H1 (cell line): ENCODE data around the gene COASY. TPM values are rescaled to one million over a fixed set of nuclear protein-coding genes. Genes with fewer than 3 reads are reported as not detected.
A peak's percentile ranks its signal among the peaks of the same experiment; 100 is the strongest.

ENCODE experiments used
- BRCA1 ChIP-seq: IDR thresholded peaks from 2 replicates; pipeline ENCODE4 v1.6.1; 2012; ENCODE audit warnings: low read depth, low read length, improper control_type of control experiment
- CBX8 ChIP-seq: fragments of 300-800, 300-1000 bp; sonication (generic); IDR thresholded peaks from 2 replicates; pipeline ENCODE4 v1.7.1; 2016; ENCODE audit warnings: low read depth, low read length, borderline replicate concordance
- FOSL1 ChIP-seq: IDR thresholded peaks from 2 replicates; pipeline ENCODE4 v1.6.1; 2011; ENCODE audit warnings: mild to moderate bottlenecking, low read depth, low read length, moderate library complexity; ENCODE audit not compliant: insufficient read depth
- GTF2F1 ChIP-seq: IDR thresholded peaks from 2 replicates; pipeline ENCODE4 v1.6.1; 2012; ENCODE audit warnings: low read depth, low read length, improper control_type of control experiment, borderline replicate concordance
- KDM5A ChIP-seq: fragments of 200-600 bp; IDR thresholded peaks from 2 replicates; pipeline ENCODE4 v1.7.1; 2012; ENCODE audit warnings: mild to moderate bottlenecking, low read length, inconsistent platforms, mixed read lengths
- MAFK ChIP-seq: IDR thresholded peaks from 2 replicates; pipeline ENCODE4 v1.6.1; 2012; ENCODE audit warnings: low read depth, mild to moderate bottlenecking, improper control_type of control experiment, low read length
- POU5F1 ChIP-seq: IDR thresholded peaks from 2 replicates; pipeline ENCODE4 v1.6.1; 2011; ENCODE audit warnings: low read depth, mild to moderate bottlenecking, low read length, moderate library complexity
- RXRA ChIP-seq: IDR thresholded peaks from 2 replicates; pipeline ENCODE4 v1.6.1; 2011; ENCODE audit warnings: low read depth, mild to moderate bottlenecking, low read length, moderate library complexity; ENCODE audit not compliant: insufficient read depth
- SIX5 ChIP-seq: IDR thresholded peaks from 2 replicates; pipeline ENCODE4 v1.6.1; 2011; ENCODE audit warnings: mild to moderate bottlenecking, low read depth, low read length
- TCF12 ChIP-seq: IDR thresholded peaks from 2 replicates; pipeline ENCODE4 v1.6.1; 2011; ENCODE audit warnings: low read depth, mild to moderate bottlenecking, low read length
- polyA plus RNA-seq, 7 experiments: library from polyadenylated mRNA; depleted of rRNA in 3 of 7; stranded (reverse) in 5 of 7; unstranded in 2 of 7; fragments of >200 nt in 5 of 7; fragments of 200-250 nt in 2 of 7; gene quantifications; 1 replicate in 5 of 7; 2 replicates in 1 of 7; 4 replicates in 1 of 7; pipeline versions ENCODE4 v1.2.1 to v1.2.3, GENCODE V29; 2011 to 2013; ENCODE audit warnings: missing spikeins in 2 of 7, mixed read lengths in 2 of 7
- total RNA-seq: library from RNA; stranded (reverse); fragmentation: NEBNext Ultra II Directional; extraction: Animal tissue kit (Norgen Biotek cat#: 25700); gene quantifications from 2 replicates; pipeline ENCODE4 v1.2.1, GENCODE V29; 2021
- TF ChIP-seq, protein P1 (sequence below): fragments of 300-600 bp; sonication (generic); IDR thresholded peaks from 2 replicates; pipeline ENCODE4 v1.7.1; 2012; ENCODE audit warnings: low read length, moderate library complexity, mild to moderate bottlenecking, inconsistent platforms; ENCODE audit not compliant: insufficient replicate concordance

The COASY gene
- total and polyA plus RNA-seq, 2 of the 8 experiments (the other 6 are each of a cell fraction or from before 2014, with no cell fraction given): 64.5 to 100 TPM

DNA sequence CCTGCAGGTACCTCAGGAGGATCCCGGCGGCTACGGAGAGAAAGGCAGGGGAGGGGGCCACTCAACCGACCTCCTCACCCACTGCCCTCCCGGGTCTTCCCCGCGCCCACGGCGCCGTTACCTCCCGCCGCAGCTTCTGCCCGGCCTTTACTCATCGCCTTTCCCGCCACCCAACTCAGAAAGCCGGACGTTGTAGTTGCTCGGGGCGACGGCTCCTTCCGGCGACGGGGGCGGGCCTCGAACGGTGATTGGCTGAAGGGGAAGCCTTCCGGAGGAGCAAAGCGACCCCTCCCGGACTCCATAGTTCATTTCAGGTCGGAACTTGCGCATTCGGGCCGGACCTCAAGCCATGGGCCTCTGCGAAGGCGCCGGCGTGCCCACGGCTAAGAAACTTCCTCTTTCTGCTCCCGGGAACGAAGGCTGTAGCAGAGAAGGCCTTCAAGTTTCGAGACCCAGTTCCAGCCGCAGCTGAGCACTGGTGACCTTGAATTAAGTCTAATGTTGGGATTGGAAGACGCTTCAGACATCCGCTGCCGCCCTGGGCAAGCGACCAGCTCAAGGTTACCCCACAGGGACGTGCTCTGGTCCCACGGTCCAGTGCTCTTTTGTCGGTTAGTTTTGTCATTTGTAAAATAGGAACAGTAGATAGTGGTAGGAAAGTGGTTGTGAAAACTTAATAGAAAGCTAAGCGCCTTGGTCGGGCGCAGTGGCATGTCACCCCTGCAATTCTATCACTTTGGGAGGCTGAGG, 15.8 kb downstream of the COASY start, which contains the start of gene PSMC3IP (continued):
- TF ChIP-seq, protein P1, sequence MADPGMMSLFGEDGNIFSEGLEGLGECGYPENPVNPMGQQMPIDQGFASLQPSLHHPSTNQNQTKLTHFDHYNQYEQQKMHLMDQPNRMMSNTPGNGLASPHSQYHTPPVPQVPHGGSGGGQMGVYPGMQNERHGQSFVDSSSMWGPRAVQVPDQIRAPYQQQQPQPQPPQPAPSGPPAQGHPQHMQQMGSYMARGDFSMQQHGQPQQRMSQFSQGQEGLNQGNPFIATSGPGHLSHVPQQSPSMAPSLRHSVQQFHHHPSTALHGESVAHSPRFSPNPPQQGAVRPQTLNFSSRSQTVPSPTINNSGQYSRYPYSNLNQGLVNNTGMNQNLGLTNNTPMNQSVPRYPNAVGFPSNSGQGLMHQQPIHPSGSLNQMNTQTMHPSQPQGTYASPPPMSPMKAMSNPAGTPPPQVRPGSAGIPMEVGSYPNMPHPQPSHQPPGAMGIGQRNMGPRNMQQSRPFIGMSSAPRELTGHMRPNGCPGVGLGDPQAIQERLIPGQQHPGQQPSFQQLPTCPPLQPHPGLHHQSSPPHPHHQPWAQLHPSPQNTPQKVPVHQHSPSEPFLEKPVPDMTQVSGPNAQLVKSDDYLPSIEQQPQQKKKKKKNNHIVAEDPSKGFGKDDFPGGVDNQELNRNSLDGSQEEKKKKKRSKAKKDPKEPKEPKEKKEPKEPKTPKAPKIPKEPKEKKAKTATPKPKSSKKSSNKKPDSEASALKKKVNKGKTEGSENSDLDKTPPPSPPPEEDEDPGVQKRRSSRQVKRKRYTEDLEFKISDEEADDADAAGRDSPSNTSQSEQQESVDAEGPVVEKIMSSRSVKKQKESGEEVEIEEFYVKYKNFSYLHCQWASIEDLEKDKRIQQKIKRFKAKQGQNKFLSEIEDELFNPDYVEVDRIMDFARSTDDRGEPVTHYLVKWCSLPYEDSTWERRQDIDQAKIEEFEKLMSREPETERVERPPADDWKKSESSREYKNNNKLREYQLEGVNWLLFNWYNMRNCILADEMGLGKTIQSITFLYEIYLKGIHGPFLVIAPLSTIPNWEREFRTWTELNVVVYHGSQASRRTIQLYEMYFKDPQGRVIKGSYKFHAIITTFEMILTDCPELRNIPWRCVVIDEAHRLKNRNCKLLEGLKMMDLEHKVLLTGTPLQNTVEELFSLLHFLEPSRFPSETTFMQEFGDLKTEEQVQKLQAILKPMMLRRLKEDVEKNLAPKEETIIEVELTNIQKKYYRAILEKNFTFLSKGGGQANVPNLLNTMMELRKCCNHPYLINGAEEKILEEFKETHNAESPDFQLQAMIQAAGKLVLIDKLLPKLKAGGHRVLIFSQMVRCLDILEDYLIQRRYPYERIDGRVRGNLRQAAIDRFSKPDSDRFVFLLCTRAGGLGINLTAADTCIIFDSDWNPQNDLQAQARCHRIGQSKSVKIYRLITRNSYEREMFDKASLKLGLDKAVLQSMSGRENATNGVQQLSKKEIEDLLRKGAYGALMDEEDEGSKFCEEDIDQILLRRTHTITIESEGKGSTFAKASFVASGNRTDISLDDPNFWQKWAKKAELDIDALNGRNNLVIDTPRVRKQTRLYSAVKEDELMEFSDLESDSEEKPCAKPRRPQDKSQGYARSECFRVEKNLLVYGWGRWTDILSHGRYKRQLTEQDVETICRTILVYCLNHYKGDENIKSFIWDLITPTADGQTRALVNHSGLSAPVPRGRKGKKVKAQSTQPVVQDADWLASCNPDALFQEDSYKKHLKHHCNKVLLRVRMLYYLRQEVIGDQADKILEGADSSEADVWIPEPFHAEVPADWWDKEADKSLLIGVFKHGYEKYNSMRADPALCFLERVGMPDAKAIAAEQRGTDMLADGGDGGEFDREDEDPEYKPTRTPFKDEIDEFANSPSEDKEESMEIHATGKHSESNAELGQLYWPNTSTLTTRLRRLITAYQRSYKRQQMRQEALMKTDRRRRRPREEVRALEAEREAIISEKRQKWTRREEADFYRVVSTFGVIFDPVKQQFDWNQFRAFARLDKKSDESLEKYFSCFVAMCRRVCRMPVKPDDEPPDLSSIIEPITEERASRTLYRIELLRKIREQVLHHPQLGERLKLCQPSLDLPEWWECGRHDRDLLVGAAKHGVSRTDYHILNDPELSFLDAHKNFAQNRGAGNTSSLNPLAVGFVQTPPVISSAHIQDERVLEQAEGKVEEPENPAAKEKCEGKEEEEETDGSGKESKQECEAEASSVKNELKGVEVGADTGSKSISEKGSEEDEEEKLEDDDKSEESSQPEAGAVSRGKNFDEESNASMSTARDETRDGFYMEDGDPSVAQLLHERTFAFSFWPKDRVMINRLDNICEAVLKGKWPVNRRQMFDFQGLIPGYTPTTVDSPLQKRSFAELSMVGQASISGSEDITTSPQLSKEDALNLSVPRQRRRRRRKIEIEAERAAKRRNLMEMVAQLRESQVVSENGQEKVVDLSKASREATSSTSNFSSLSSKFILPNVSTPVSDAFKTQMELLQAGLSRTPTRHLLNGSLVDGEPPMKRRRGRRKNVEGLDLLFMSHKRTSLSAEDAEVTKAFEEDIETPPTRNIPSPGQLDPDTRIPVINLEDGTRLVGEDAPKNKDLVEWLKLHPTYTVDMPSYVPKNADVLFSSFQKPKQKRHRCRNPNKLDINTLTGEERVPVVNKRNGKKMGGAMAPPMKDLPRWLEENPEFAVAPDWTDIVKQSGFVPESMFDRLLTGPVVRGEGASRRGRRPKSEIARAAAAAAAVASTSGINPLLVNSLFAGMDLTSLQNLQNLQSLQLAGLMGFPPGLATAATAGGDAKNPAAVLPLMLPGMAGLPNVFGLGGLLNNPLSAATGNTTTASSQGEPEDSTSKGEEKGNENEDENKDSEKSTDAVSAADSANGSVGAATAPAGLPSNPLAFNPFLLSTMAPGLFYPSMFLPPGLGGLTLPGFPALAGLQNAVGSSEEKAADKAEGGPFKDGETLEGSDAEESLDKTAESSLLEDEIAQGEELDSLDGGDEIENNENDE: no peak
- TF ChIP-seq CBX8 (no peak), POU5F1 (no peak), SIX5 (no peak), TCF12 (no peak), FOSL1 (no peak), GTF2F1 (no peak), KDM5A (peak; percentile 58; the same call in 1 of the 2 replicates), BRCA1 (no peak), RXRA (no peak), MAFK (no peak)
